Aorta (tissue), 5 donors: ENCODE results near the gene PHF8. TPM values are rescaled to one million over a fixed set of nuclear protein-coding genes. Genes with fewer than 3 reads are reported as not detected.

Experiments used
- ATAC-seq: fragments of 200-7000 bp; cut with Tn5 transposase; one replicate; pipeline ENCODE4 v1.9.1; 2022; ENCODE audit warnings: moderate library complexity; ENCODE audit not compliant: low FRiP score
- DNase-seq, 2 donors: peaks; one replicate each; pipeline ENCODE4 v3.0.0-alpha.2; 2020
- H3K27ac ChIP-seq, 2 donors: one replicate each; pipeline ENCODE4 v1.5.1; 2013; ENCODE audit warnings: low read length in 2 of 2, mild to moderate bottlenecking in 2 of 2, moderate library complexity in 2 of 2, control low read depth in 1 of 2, inconsistent platforms in 1 of 2, low read depth in 1 of 2
- H3K27me3 ChIP-seq, 2 donors: one replicate each; pipeline ENCODE4 v1.6.1; 2013; ENCODE audit warnings: control low read depth in 1 of 2, low read length in 1 of 2, mild to moderate bottlenecking in 1 of 2, moderate library complexity in 1 of 2; ENCODE audit not compliant: insufficient read depth in 2 of 2, control insufficient read depth in 1 of 2
- H3K36me3 ChIP-seq, 2 donors: one replicate each; pipeline ENCODE4 v1.6.1; 2013; ENCODE audit warnings: control low read depth in 1 of 2, low read length in 1 of 2, mild to moderate bottlenecking in 1 of 2; ENCODE audit not compliant: insufficient read depth in 2 of 2, control insufficient read depth in 1 of 2
- H3K4me1 ChIP-seq, 2 donors: one replicate each; pipeline ENCODE4 v1.6.1; 2013; ENCODE audit warnings: low read length in 2 of 2, control low read depth in 1 of 2, mild to moderate bottlenecking in 1 of 2, moderate library complexity in 1 of 2; ENCODE audit not compliant: insufficient read depth in 2 of 2, control insufficient read depth in 1 of 2
- H3K4me3 ChIP-seq, 2 donors: one replicate each; pipeline ENCODE4 v1.5.1; 2013; ENCODE audit warnings: low read length in 2 of 2, control low read depth in 1 of 2, mild to moderate bottlenecking in 1 of 2
- H3K9me3 ChIP-seq: one replicate; pipeline ENCODE4 v1.6.1; 2013; ENCODE audit warnings: mild to moderate bottlenecking, low read length; ENCODE audit not compliant: control insufficient read depth
- WGBS, 2 donors: extraction: QIAGEN DNeasy Blood & Tissue Kit; methylation state at CpG; one replicate each; pipeline ENCODE4 v1.1.7; 2013; 5-methylcytosine and 5-hydroxymethylcytosine counted together
- intact Hi-C, 2 donors: fragments of 100-400 bp; cut with DNase I; formaldehyde crosslinking; loops; one replicate each; pipeline versions ENCODE4 v1.14.2 to v1.15.0; 2022
- polyA plus RNA-seq, 2 donors: library from polyadenylated mRNA; stranded (reverse); fragments of 200-250 nt; gene quantifications; one replicate each; pipeline ENCODE4 v1.2.3, GENCODE V29; 2013
- total RNA-seq, 2 donors: library from RNA; stranded (reverse); fragmentation: NEBNext Ultra II Directional; extraction: Animal tissue kit (Norgen Biotek cat#: 25700); gene quantifications; one replicate each; pipeline ENCODE4 v1.2.1, GENCODE V29; 2021
- donor health status: healthy with polysubstance abuse.
- donor health status: Bipolar disorder and iron deficiency.
- donor health status: DM: no; HTN: no; CAD: no.
- donor health status: DM: no; HTN: no; CAD: no.
- donor health status: DM: yes; HTN: yes; CAD: no.

Gene PHF8
- total and polyA plus RNA-seq, 4 donors = 4.4 to 39.7 (median 21.9) TPM

DNA sequence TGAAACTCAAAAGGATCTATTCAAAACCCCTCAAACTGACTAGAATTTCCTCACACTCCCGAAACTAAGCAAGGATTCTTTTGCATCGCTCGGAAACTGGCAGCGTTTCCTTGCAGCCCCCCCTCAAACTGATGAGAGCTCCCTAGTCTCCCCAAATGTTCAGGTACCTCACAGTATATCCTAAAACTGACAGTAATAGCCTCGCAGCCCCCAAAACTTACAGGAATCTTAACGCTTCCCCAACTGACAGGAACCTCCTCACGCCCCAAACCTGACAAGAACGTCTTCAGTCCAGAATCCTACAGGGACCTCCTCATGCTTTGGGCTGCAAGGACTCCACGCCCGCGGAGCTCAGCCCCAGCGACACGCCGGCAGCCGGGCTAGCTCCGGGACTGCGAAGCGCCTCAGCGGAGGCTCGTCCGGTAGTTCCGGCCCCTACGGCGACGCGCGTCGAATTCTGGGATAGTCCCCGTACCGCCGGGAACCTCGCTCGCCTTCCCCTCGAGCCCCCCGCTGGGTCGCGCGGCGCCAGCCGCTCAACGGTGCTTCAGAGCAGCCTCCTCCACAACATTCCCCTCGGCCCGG is 640 bp downstream of the PHF8 start:
- peak overlapping the region; percentile 7 to 93 for H3K27ac ChIP-seq
- DNase-seq (peak in 1 of 2 donors; percentile 66), ATAC-seq (peak; percentile 71)
- H3K36me3 ChIP-seq = no peaks in the 10 kb centered on the region
- H3K27me3 ChIP-seq = no peaks in the 10 kb centered on the region
- peak overlapping the region; percentile 67 to 96 for H3K4me3 ChIP-seq
- intact Hi-C loops = loop anchor here (5.0 to 10.0 kb wide), 4 partner anchors 139 to 761 kb away; partner anchors contain the start of genes FAM120C (in 2 of the 2), GNL3L (in 1 of the 2), MAGED2 (in 1 of the 2) and TSR2 (in 1 of the 2)
- WGBS, 2 donors = 1 to 33% methylated on average over 43 of the region's 43 CpGs
- H3K9me3 ChIP-seq = no peaks in the 10 kb centered on the region
- no peaks in the 10 kb centered on the region for H3K4me1 ChIP-seq

DNA sequence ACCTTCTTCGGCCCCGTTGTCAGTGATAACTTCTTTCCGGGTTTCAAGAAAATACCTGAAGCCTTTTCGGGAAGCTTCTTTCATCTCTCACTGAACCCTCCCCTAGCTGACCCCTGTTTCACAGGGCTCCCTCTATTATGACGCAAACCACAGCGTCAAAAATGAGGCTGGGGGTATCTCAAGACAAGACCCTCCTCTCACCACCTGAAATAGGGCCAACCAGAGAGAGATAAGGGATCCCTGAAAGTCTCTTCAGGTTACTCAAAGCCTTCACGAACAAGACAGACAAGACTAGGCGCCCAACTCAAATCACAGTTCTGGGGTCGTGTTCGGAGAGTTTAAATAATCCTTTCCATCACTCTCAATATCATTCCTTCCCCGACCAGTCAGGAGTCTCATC is 1.2 kb downstream of the PHF8 start:
- DNase-seq (no peak), ATAC-seq (no peak)
- H3K4me1 ChIP-seq = no peaks in the 10 kb centered on the region
- H3K36me3 ChIP-seq = no peaks in the 10 kb centered on the region
- H3K4me3 ChIP-seq = peak overlapping the region; percentile 67 to 96
- intact Hi-C loops = loop anchor here (5.0 to 10.0 kb wide), 4 partner anchors 139 to 762 kb away; partner anchors contain the start of genes FAM120C (in 2 of the 2), GNL3L (in 1 of the 2), MAGED2 (in 1 of the 2) and TSR2 (in 1 of the 2)
- no peaks in the 10 kb centered on the region for H3K27me3 ChIP-seq
- 0 to 33% methylated on average over 11 of the region's 11 CpGs for WGBS, 2 donors
- H3K9me3 ChIP-seq = no peaks in the 10 kb centered on the region
- H3K27ac ChIP-seq = peak overlapping the region in 1 of 2 donors; percentile 85

DNA sequence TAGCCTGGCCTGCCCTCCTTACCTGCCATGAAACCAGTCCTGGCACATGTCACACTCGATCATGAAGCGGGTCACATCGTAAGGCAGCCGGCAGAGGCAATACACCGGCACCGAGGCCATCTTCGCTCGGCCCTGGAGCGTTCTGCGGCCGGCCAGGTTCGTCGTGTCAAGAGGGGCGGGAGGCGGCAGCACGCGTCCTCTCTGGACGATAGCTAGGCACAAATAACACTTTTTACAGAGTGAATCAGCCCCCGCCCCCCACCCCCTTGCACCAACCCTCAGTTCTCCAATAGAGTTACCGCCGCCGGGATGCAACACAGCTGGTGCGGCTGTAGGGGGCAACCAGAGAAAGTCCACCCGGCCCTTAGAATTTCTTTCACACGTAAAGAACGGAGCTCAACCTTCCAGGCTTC is 1.7 kb downstream of the PHF8 start:
- H3K36me3 ChIP-seq = no peaks in the 10 kb centered on the region
- DNase-seq (peak; percentile 55 to 78), ATAC-seq (no peak)
- 1 to 36% methylated on average over 24 to 26 of the region's 26 CpGs for WGBS, 2 donors
- no peaks in the 10 kb centered on the region for H3K4me1 ChIP-seq
- intact Hi-C loops = loop anchor here (5.0 to 10.0 kb wide), 4 partner anchors 140 to 762 kb away; partner anchors contain the start of genes FAM120C (in 2 of the 2), GNL3L (in 1 of the 2), MAGED2 (in 1 of the 2) and TSR2 (in 1 of the 2)
- peak overlapping the region in 1 of 2 donors; percentile 33 for H3K27ac ChIP-seq
- peak overlapping the region; percentile 67 to 96 for H3K4me3 ChIP-seq
- no peaks in the 10 kb centered on the region for H3K27me3 ChIP-seq
- H3K9me3 ChIP-seq = no peaks in the 10 kb centered on the region

DNA sequence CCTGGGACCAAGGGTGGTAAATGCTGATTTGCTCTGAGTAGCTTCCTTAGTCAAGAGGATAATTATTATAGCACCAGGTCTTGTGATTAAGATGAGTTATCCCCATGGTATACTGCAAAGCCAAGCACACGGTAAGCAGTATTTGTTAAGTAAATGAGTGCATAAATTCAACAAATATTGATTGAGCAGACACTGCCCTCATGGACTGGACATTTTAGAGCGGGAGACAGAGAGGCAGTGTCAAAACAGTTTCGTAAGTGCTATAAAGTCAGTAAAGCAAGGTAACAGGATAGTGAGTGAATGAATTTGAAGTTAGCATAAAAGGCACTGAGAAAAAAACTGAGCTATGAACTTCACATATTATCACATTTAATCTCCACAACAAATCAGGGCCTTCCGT is 13.9 kb downstream of the PHF8 start:
- H3K27me3 ChIP-seq = no peaks in the 10 kb centered on the region
- no peaks in the 10 kb centered on the region for H3K4me1 ChIP-seq
- WGBS, 2 donors = 83 to 92% methylated on average over 4 of the region's 4 CpGs
- DNase-seq (no peak), ATAC-seq (no peak)
- H3K27ac ChIP-seq = no peak overlapping the region
- no peak overlapping the region for H3K4me3 ChIP-seq
- H3K36me3 ChIP-seq = peaks cover under 1 to 8% of the 10 kb centered on the region in 2 donors
- no peaks in the 10 kb centered on the region for H3K9me3 ChIP-seq
- intact Hi-C loops = no loop called here

DNA sequence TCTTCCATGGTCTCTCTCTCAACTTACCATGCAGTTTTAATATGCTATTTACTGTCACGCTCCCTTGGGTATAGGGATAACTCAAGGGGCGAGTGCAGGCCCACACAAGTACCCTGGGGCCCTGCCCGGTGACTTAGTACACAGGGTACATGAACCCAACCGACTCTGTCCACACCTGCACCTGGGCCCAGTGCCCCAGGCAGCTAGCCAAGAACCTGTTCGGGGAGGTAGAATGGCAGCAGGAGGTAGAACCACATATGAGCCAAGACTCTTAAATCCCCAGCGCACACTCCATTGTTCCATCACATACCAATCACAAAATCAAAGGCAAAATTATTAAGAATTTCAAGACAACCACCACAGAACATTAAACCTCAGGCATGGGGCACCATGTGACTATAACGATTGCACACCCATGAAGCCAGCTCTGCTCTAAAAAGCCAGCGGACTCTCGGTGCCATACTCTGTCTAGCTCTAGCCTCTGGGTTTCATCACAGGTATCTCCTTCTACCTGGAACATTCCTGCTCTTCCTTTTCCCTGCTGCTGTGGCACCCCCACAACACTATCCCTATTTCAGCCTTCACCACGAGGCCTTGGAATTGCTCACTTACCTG is 14.6 kb downstream of the PHF8 start:
- Histone ChIP-seq H3K36me3 (peaks cover 0 to 8% of the 10 kb centered on the region in 2 donors), H3K27ac (no peak overlapping the region), H3K27me3 (no peaks in the 10 kb centered on the region), H3K9me3 (no peaks in the 10 kb centered on the region), H3K4me3 (no peak overlapping the region), H3K4me1 (no peaks in the 10 kb centered on the region)
- WGBS, 2 donors = 83 to 93% methylated on average over 10 of the region's 10 CpGs
- intact Hi-C loops = no loop called here
- ATAC-seq (no peak), DNase-seq (no peak)

DNA sequence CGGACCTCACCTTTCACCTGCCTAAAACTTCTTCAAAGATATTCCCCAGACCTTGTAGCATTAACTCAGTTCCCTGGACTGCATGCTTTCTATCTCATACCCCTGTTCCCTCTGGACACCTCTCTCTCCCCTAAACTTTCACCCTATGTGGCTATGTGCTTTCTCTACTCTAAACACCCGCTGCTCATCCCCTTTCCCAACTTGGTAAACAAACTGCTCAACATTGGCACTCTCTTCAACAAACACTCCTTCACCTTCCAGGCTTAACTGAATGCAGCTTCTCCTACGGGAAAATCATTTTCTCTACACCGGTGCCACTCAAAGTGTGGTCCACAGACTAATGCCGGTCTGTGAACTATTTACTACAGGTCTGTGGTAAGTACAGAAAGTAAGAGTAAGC is 19.9 kb downstream of the PHF8 start:
- intact Hi-C loops = no loop called here
- DNase-seq (no peak), ATAC-seq (no peak)
- Histone ChIP-seq H3K4me3 (no peak overlapping the region), H3K27me3 (no peaks in the 10 kb centered on the region), H3K27ac (no peak overlapping the region), H3K36me3 (peaks cover 0 to 8% of the 10 kb centered on the region in 2 donors), H3K9me3 (no peaks in the 10 kb centered on the region), H3K4me1 (no peaks in the 10 kb centered on the region)
- 85 to 95% methylated on average over 5 of the region's 5 CpGs for WGBS, 2 donors

DNA sequence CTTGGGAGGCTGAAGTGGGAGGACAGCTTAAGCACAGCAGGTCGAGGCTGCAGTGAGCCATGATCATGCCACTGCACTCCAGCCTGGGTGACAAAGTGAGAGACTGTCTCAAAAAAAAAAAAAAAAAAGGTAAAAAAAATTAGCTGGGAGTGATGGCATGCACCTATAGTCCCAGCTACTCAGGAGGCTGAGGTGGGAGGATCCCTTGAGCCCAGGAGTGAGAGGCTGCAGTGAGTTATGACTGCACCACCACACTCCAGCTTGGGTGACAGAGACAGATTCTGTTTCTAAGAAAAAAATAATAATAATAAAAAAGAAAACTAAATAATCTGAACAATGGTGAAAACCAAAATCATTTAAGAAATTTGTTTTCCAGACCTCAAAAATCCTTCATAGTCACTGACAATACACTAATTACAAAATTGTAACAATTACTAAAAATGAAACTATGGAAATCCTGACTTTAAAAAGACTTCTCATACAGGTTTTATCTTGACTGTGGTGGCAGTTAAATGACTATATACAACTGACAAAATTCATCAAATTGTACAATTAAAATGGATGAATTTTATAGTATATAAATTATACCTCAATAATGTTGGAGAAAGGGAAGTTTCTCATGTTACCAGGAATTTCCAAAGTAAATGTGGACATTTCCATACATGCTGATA is 31.3 kb downstream of the PHF8 start:
- Histone ChIP-seq H3K4me3 (no peak overlapping the region), H3K27me3 (no peaks in the 10 kb centered on the region), H3K9me3 (no peaks in the 10 kb centered on the region), H3K36me3 (peaks cover 0 to 2% of the 10 kb centered on the region in 2 donors), H3K27ac (no peak overlapping the region), H3K4me1 (no peaks in the 10 kb centered on the region)
- DNase-seq (no peak), ATAC-seq (no peak)
- WGBS, 2 donors = 76 to 100% methylated on average over 1 of the region's 1 CpG
- intact Hi-C loops = no loop called here

DNA sequence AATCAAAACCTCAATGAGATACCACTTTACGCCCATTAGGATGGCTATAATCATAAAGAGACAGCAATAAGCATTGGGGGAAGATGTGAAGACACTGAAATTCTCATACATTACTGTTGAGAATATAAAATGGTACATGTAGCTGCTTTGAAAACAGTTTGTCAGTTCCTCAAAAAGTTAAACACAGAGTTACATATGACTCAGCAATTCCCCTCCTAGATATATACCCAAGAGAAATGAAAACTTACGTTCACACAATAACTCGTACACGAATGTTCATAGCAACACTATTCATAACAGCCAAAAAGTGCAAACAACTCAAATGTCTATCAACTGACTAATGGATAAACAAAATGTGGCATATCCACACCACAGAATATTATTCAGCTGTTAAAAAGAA is 36.6 kb downstream of the PHF8 start:
- no peaks in the 10 kb centered on the region for H3K27me3 ChIP-seq
- 87 to 91% methylated on average over 4 of the region's 4 CpGs for WGBS, 2 donors
- H3K36me3 ChIP-seq = no peaks in the 10 kb centered on the region
- H3K27ac ChIP-seq = no peak overlapping the region
- H3K4me3 ChIP-seq = no peak overlapping the region
- ATAC-seq (no peak), DNase-seq (no peak)
- no peaks in the 10 kb centered on the region for H3K4me1 ChIP-seq
- intact Hi-C loops = no loop called here
- H3K9me3 ChIP-seq = no peaks in the 10 kb centered on the region
